ENCODE data around the gene AUTS2. TPM values are rescaled to one million over a fixed set of nuclear protein-coding genes. Genes with fewer than 3 reads are reported as not detected.

AUTS2 gene
- total and polyA plus RNA-seq, 9 of the 15 experiments (the other 6 are each of a cell fraction or from before 2014, with no cell fraction given) = 0.58 TPM; not detected in 8

DNA sequence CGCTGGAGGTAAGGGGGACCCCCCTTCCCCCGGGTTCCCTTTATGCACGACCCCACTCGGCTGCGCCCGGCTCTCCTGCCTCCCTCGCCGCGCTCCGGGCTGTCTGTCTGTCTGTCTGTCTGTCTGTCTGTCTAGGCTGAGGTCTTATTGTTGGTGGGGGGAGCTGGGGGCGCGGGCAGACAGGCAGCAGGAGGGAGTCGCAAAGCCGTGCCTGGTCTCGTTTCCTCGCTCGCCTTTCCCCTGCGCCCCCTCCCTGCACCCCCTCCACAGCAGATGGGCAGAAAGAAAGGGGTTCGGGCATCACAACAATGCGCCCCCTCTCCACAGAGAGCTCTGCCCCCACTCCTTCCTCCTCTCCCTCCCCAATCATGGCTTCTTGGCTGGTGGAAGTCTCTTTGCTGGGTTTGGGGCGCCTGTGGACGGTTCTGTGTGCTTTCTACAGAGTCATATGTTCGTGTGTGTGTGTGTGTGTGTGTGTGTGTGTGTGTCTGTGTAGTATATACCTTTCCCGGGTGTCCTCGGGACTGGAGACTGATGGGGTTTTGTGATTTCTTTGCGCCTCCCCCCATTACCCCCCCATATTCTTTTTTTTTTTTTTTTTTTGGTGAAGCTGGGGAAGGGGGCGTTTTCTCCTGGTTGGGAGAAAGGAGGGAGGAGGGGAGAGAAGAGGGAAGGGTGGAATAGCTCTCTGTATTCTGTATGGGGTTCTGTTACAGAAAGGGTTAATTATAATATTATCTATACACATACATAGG is 1.9 kb downstream of the AUTS2 start (continued):
- TF ChIP-seq, protein P1, sequence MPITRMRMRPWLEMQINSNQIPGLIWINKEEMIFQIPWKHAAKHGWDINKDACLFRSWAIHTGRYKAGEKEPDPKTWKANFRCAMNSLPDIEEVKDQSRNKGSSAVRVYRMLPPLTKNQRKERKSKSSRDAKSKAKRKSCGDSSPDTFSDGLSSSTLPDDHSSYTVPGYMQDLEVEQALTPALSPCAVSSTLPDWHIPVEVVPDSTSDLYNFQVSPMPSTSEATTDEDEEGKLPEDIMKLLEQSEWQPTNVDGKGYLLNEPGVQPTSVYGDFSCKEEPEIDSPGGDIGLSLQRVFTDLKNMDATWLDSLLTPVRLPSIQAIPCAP (CRISPR knock-in tag; IDR thresholded peaks at IDR 0.05; ENCODE audit: borderline replicate concordance) = no peak
- TF ChIP-seq DACH1 (IDR thresholded peaks at IDR 0.05; ENCODE audit: partially characterized antibody) (no peak), TAF1 (IDR thresholded peaks at IDR 0.05; ENCODE audit: control insufficient read depth, extremely low read depth, insufficient read depth, low read length, severe bottlenecking) (no peak)

DNA sequence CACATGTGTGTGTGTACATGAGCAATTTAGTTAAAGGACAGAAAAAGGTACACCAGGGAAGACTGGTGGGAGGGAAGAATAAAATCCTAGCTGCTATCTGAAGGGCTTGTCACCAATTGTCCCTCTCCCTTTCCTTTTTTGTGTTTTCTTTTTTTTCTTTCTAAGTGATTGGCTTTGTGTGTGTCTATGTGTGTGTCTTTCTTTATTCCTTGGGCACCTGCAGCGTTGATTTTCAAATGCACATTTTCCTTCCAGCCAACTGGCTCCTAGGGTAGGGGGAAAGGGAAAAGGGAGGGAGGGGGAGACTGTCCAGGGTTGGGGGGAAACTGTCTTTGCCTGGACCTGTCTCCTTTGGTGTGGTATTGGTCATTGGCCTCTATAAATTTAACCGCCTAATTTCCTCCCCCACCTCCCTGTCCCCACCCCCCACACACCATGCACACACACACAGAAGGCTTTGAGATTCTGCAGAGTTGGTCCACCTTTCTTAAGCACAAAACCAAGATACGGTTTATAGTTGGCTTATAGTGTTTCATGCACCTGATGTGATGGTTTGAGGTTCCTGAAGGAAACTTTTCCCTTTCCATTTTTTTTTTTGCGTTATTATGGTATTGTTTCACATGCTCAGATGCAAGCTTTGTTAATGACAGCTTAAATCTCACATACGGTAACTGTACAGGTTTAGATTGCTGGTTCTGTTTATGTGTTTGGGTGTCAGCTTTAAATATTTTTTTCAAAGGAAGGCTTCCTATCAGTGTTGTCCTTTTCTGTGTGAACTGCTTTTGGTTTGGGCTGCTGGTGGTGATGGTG is 2.6 kb downstream of the AUTS2 start:
- POLR2A ChIA-PET = no interaction called here
- no peak overlapping the region for H3K4me2 ChIP-seq (ENCODE audit: insufficient read depth, low read length)
- intact Hi-C loops (cut with micrococcal nuclease) = no loop called here
- H3K27ac ChIP-seq (ENCODE audit: extremely low read depth, low read depth, low read length) = no peak overlapping the region
- DNase-seq (ENCODE audit: extremely low read depth in 1 of 4, low spot score in 3 of 4) = no peak
- peaks cover 15 to 21% of the 10 kb centered on the region in 2 experiments; a peak in 3 of 5 replicates for H3K27me3 ChIP-seq (ENCODE audit: control insufficient read depth in 2 of 2, insufficient read depth in 2 of 2, low read length in 2 of 2)
- no peaks in the 10 kb centered on the region for H3K79me2 ChIP-seq (ENCODE audit: control insufficient read depth, insufficient read depth, low read length)
- in situ Hi-C loops (cut with MboI) = no loop called here
- peaks cover 0 to 27% of the 10 kb centered on the region in 2 experiments; a peak in 2 of 5 replicates for H3K4me1 ChIP-seq (replicated peaks in 1 of 2; ENCODE audit: control insufficient read depth in 2 of 2, insufficient read depth in 2 of 2, low read length in 2 of 2)
- 2% methylated on average over 5 of the region's 5 CpGs for WGBS (ENCODE audit: insufficient coverage, low coverage, missing lambda C conversion rate)
- no peak overlapping the region for H3K9ac ChIP-seq (ENCODE audit: insufficient read depth in 1 of 2, low read depth in 2 of 2, low read length in 2 of 2)
- no peaks in the 10 kb centered on the region for H4K20me1 ChIP-seq (replicated peaks; ENCODE audit: control insufficient read depth, insufficient read depth, low read length)
- no peak for FAIRE-seq
- no peaks in the 10 kb centered on the region for H3K9me1 ChIP-seq (ENCODE audit: control insufficient read depth, insufficient read depth, low read length)
- no peak for ATAC-seq
- CTCF ChIA-PET (ENCODE audit: low intra/inter-chr PET ratio) = no interaction called here
- no TSS peak for BruUV-seq (replicated peaks)
- H2AFZ ChIP-seq (ENCODE audit: low read depth, low read length) = no peak overlapping the region
- no peaks in the 10 kb centered on the region for H3K9me3 ChIP-seq (replicated peaks; ENCODE audit: control insufficient read depth, insufficient read depth, low read depth, low read length)
- no peaks in the 10 kb centered on the region for H3K36me3 ChIP-seq (ENCODE audit: control insufficient read depth, insufficient read depth, low read length)
- no peak overlapping the region for H3K4me3 ChIP-seq
- TF ChIP-seq RBM14 (IDR thresholded peaks at IDR 0.05; ENCODE audit: borderline replicate concordance, insufficient read depth, low read depth, low read length) = no peak
- TF ChIP-seq ASH1L (IDR thresholded peaks at IDR 0.05; ENCODE audit: borderline replicate concordance, low read depth, partially characterized antibody) = no peak
- TF ChIP-seq HNRNPLL (IDR thresholded peaks at IDR 0.05; ENCODE audit: low read depth, low read length, poor library complexity, severe bottlenecking) = no peak
- no peak for TF ChIP-seq IFI16 (CRISPR knock-in tag; IDR thresholded peaks at IDR 0.05)
- no peak for TF ChIP-seq TCF3 (CRISPR knock-in tag; IDR thresholded peaks at IDR 0.05)
- TF ChIP-seq CHD4 (IDR thresholded peaks at IDR 0.05; ENCODE audit: insufficient read depth, insufficient replicate concordance, low read depth, low read length, poor library complexity, severe bottlenecking) = no peak
- TF ChIP-seq ZNF583 (CRISPR knock-in tag; IDR thresholded peaks at IDR 0.05) = no peak
- TF ChIP-seq, protein P2, sequence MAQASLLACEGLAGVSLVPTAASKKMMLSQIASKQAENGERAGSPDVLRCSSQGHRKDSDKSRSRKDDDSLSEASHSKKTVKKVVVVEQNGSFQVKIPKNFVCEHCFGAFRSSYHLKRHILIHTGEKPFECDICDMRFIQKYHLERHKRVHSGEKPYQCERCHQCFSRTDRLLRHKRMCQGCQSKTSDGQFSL (CRISPR knock-in tag; IDR thresholded peaks at IDR 0.05) = no peak
- TF ChIP-seq, protein P2 (tag; IDR thresholded peaks at IDR 0.05) = no peak
- TF ChIP-seq TGIF2 (CRISPR knock-in tag; IDR thresholded peaks at IDR 0.05) = no peak
- no peak for TF ChIP-seq ZFPM2 (CRISPR knock-in tag; IDR thresholded peaks at IDR 0.05)
- no peak for TF ChIP-seq ZNF384 (IDR thresholded peaks at IDR 0.05; ENCODE audit: low read depth, low read length)
- TF ChIP-seq SRF (CRISPR knock-in tag; IDR thresholded peaks at IDR 0.05) = no peak
- no peak for TF ChIP-seq ELF1 (tag; IDR thresholded peaks at IDR 0.05)
- no peak for TF ChIP-seq ZNF57 (CRISPR knock-in tag; IDR thresholded peaks at IDR 0.05)
